Globus pallidus (tissue), 1 donor: ENCODE data around the gene STARD5.
"Not testable (repeated sequence)": the region's sequence is repeated elsewhere in the genome, so short reads cannot be mapped to it uniquely, and the experiment has no call there.

Experiments
- DNase-seq: peaks from one replicate; pipeline ENCODE4 v3.0.0-alpha.2; 2015; ENCODE audit warnings: low spot score

Gene STARD5

DNA sequence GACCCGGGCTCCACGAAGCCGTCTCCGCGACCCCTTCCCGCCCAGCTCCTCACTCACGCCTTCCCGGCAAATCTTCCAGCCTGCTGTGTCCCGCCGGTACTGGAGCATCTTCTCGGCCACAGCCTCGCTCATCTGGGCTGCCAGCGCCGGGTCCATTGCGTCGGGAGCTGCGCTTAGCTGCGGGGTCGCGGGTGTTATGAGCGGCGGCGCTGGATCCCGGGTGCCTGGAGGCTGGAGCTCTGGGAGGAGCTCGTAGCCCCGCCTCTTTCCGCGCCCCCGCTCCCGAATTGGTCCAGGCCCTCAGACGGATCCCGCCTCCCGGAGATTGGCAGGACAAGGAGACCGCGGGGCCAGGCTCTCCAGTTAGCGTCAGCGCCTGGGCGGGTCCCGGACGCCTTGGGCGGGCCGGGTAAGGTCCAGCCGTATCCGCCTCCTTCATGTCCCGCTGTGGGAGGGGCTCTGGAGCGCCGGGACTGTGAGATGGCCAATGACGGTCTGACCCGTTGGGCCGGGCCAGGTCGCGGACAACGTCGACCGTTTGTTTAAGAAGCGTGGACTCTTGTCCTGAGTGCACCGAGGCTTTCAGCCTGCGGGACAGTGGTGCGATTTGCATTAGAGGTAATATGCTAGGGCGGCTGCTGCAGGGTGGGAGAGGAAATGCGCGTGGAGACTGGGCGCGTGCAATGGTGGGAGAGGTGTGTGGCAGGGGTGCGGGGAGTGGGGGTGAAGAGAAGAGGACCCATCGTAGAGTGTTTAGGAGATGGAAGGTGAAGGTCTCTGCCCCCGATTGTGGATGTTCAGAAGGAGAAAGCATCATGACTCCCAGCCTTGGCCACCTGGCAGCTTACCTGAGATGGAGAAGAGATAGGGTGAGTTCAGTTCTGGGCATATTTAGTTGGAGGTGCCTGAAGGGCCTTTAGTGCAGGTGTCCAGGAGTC, at the start of gene STARD5:
TSS of gene STARD5 (minus strand) at position 198 of the 938 bp plus-strand sequence. CDS start at position 156, 42 bp downstream.
- peak; percentile 98 for DNase-seq

DNA sequence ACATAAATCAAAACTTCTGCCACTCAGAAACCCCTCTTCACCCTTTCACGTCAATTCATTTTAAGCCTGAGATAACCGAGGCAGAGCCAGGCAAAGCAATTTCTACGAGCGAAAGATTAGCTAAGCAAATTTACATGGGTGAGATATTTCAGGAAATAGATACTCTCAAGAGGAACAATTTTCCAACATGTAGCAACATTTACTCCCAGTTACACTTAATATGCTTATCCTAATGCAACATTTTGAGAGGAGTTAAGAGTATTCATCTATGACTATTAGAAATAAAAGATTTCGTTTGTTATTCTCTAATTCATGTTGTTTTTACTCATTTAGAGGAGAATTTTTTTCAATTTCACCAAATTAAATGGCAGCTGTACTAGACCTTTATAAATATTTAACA, 49.2 kb upstream of the STARD5 start:
- no peak for DNase-seq

GRCh38 chr15:81372575-81372974, 48.6 kb upstream of the STARD5 start:
- DNase-seq, result no peak

DNA sequence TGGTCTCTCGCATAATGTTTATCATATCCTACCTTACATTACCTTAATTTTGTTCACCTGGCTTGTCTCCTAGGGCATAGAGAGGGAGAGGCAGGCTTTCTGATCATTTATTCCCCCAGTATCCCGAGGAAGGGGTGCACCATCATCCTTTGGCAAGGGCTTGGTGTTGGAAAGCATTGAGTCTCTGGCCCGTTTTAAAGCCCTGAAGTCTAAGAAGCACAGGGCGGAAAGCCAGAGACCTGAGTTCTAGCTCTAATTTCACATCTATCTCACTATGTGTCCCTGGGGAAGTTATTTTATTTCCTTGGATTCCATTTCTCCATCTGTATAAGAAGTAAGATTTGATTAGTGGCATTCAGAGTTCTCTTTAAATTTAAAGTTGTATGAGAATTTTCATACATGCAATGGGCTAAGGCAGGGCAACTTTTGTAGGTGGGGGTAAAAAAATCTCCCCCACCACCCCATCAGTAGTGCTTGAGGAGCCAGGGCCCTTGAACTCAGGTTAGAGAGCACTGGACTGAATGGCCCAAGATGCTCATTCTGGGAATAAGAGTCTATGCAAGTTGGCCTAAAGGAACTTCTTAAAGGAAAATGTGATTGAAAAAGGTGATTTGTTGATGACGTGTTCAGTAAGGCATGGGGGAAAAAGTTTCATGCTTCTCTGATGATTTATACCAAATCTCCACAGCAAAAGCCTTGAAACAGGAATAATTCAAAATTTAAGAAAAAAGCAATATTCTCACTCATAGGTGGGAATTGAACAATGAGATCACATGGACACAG, 40.0 kb upstream of the STARD5 start:
- DNase-seq, result no peak

DNA sequence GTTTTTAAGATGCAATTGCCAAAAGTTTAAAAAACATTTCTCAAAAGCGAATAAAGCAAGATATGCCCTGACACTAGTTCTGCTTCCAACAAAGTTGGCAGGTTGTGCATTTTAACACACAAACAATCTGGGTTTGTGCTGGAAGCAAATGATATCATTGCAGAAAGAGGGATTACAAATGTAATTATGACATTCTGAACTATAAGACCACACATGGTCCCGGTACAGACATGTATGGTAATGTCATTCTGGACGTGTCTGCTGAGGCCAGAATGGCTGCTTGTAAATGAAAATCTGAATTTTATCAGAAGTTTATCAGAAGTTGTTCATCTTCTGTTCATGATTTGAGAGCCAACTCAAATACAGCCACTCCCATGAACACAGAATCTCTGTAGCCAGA, 39.3 kb upstream of the STARD5 start:
- no peak for DNase-seq

GRCh38 chr15:81362790-81363189, 38.8 kb upstream of the STARD5 start:
- no peak for DNase-seq

DNA sequence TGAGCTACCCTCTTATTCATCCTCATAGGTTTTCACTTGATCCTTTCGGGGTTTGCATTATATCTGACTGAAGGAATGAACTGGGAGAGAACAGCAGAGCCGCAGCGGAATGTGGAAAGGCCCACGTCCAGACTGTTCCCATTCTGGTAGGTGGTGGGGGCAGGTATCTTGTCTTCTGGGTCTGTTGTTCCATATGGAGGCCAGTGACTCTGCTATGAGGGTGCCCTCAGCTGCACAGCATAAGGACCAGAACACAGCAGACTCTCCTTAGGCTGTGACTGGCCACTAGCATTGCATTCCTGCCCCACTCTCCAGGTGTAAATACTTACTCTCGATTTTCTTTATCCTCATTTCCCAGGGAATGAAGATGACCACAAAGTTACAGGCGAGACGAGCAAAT, 38.0 kb upstream of the STARD5 start:
- no peak for DNase-seq

- no peak for DNase-seq
Measured at GRCh38 chr15:81360491-81360890, 36.5 kb upstream of the STARD5 start.

DNA sequence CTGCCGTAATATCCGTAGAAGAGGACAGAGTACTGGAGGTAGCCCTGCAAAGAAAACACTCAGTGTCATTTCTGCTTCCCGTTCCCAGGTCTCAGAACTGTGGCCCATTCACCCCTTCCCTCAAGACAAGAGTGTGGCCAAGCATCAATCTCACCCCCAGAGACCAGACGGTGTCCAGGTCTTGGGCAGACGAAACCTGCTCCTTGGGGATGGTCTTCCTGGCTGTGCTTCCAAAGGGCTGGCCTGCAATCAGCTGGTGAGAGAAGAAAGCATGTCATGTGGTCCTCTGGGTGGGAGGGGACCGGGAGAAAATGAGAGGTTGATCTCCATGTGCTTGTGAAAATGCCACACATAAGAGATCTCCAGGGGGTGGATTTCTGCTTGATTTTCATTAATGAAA, 34.3 kb upstream of the STARD5 start:
- no peak for DNase-seq

- DNase-seq, result no peak
Measured at GRCh38 chr15:81357180-81357686, 33.3 kb upstream of the STARD5 start.

DNA sequence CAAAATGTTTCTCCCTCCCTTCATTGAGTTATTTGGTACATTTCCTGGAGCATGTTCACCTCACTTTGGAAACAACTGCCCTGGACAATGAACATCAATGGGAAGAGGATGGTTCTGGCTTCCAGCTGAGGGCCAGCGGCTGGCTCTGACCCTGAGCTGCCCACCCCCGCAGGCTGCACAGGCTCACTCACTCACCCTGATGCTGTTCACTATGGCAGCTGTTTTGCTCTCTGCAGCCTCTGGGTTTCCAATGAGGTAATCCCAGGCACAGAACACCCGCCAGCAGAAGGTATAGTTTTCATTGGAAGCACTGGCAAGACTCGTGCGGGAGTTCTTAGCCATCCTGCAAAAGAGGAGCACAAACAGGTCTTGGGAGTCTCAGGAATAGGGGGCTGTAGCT, 32.3 kb upstream of the STARD5 start:
- DNase-seq, result no peak

- DNase-seq, result no peak
Measured at GRCh38 chr15:81351651-81352050, 27.7 kb upstream of the STARD5 start.

- DNase-seq, result no peak
Measured at GRCh38 chr15:81349271-81349670, 25.3 kb upstream of the STARD5 start.

DNA sequence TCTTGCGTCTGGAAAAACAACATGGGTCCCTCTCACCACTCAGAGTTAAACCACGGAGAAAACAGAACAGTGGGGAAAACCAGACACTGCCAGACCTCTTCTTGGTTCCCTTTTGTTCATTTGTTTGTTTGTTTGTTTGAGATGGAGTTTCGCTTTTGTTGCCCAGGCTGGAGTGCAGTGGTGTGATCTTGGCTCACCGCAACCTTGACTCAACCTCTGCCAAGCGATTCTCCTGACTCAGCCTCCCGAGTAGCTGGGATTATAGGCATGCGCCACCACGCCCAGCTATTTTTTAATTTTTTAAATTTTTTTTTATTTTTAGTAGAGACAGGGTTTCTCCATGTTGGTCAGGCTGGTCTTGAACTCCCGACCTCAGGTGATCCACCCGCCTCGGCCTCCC, 24.8 kb upstream of the STARD5 start:
- not testable (repeated sequence) for DNase-seq

DNA sequence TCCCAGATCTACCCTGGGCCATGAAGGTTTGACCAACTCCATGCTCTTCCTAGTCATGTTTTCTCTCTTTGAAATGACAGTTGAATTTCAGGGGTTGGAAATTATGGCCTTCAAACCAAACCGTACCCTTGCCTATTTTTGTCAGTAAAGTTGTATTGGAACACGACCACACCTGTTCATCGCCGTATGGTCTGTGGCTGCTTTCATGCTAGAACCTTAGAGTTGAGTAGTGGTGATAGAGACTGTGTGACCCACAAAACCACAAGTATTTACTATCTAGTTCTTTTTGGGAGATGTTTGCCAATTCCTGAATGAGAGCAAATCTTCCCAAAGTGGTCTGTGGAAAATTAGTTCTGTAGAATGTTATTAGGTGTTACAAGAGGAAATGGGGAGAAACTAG, 24.0 kb upstream of the STARD5 start:
- no peak for DNase-seq

- no peak for DNase-seq
Measured at GRCh38 chr15:81346611-81347010, 22.7 kb upstream of the STARD5 start.

- DNase-seq, result no peak
Measured at GRCh38 chr15:81343371-81343770, 19.4 kb upstream of the STARD5 start.

- DNase-seq, result no peak
Measured at GRCh38 chr15:81341351-81341750, 17.4 kb upstream of the STARD5 start.

DNA sequence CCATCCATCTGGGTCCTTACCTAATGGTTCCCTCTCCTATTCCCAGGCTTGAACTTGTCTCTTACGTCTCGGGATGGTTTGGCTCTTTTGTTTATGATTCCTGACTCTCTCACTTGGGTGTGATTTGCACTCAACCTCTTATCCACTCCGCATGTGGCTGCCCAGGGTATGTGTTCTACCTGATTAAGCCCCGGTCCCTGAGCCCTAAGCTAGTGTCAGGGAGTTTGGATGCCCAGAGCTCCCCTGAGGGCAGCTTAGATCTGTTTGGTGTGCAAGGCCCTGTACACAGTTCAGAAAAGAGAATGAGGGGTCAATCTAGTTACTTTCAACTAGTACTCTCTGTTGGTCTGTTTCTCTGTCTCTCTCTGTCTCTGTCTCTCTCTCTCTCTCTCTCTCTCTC, 15.9 kb upstream of the STARD5 start:
- no peak for DNase-seq

DNA sequence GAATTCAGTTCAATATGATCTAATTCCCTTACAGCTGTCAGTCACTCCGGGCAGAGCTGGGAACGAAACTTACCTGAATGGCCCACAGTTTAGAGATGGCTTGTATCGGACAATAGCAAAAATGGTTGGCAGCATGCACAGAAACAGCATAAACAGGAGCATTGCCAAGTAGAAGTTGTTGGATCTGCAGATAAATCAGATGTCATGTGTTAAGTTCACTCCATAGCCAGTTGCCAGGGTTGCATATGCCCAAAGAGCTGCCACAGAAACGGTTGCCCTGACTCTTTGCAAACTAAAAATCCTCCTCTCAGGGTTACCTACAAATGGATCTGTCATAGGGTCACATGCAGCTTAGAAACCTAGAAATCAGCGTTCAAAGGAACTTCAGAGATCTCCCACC, 15.4 kb upstream of the STARD5 start:
- DNase-seq, result no peak

DNA sequence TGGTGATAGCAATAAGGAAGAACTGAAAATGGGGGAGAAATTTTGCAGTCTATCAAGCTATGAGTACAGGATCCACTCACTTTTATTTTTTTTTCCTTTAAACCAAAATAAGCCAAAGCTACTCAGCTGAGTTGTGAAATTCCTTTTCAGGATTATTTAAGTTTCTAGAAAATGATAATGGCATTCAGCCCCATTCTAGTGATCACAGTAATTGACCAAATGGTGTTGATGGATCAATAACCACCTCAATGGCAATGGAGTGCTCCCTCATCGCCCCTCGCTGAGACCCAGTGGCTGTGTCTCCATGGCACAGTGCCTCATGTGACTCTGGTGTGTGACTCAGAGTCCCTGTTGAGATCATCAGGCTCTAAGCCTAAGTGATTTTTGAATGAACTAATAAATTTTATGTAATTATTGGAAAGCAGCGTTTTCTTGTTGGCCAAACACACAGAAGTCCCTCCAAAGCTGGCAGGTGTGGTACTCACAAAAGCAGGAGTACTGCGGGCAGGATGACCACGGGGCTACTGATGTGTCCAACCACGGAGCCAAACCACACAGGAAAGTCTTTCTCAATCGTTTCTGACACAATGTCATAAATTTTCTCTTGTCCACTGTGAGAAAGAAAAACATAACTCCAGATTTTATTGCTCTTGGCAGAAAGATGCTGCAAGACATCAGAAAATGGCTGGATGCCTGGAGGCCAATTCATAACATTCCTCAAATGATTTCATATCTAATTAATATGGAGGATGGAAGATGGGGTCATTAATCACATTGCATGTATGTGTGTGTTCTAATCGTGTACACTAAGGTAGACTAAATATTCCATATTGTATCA, 14.4 kb upstream of the STARD5 start:
- DNase-seq, result no peak

DNA sequence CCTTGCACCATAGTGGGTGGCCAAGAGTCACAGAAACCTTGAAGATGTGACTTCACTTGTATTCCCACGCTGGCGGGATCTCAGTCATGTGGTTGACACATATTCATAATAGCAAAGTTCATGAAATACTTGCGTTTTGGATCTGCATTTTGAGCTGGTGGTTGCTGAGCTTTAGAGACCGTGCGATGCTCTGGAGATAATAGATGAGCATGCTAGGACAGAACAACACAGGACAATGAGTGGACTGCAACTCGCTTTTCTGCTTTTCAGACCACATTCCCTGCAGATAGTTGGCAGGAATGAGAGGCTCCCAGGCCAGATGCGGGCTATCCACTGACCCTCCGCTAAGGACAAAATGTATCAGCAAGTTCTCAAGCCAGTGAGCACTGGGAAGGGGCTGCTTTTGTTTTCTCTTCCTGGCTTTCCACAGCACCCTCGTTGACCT, 13.8 kb upstream of the STARD5 start:
- no peak for DNase-seq
